Measurements from ENCODE around the gene PRKG1. TPM values are rescaled to one million over a fixed set of nuclear protein-coding genes. Genes with fewer than 3 reads are reported as not detected.

The PRKG1 gene
- total RNA-seq, 1 experiment from 2014 or later = 10.4 TPM

- no peaks in the 10 kb centered on the region for H3K27me3 Mint-ChIP-seq (ENCODE audit: low read depth)
- peaks cover 3% of the 10 kb centered on the region in 2 experiments; a peak in 1 of 5 replicates for H3K9me3 Mint-ChIP-seq
- Histone ChIP-seq H4K5ac (ENCODE audit: insufficient read length, low read depth, low read length) (no peak overlapping the region), H3K4me2 (ENCODE audit: insufficient read depth, insufficient read length, low read length) (no peak overlapping the region), H2BK15ac (ENCODE audit: low read depth, low read length) (no peak overlapping the region), H3T11ph (ENCODE audit: low read length) (no peak overlapping the region), H3K18ac (ENCODE audit: insufficient read length, low read depth, low read length) (no peak overlapping the region), H3K9me3 (ENCODE audit: control insufficient read depth, low read depth, low read length) (no peaks in the 10 kb centered on the region), H3K9ac (ENCODE audit: extremely low read depth, insufficient read length, low read length) (no peak overlapping the region), H2BK20ac (ENCODE audit: low read depth, low read length, poor library complexity, severe bottlenecking) (no peak overlapping the region), H3K27me3 (ENCODE audit: insufficient read depth, low read length) (no peaks in the 10 kb centered on the region), H4K91ac (ENCODE audit: insufficient read length, low read depth, low read length) (no peak overlapping the region), H2BK5ac (ENCODE audit: insufficient read length, low read length) (no peak overlapping the region), H4K20me1 (ENCODE audit: control insufficient read depth, insufficient read depth, insufficient read length) (no peaks in the 10 kb centered on the region), H4K8ac (replicated peaks; ENCODE audit: insufficient read length, low read depth, low read length) (no peak overlapping the region), H2AFZ (ENCODE audit: low read length) (no peak overlapping the region), H3K23me2 (ENCODE audit: insufficient read length, low read depth, low read length, poor library complexity, severe bottlenecking) (no peaks in the 10 kb centered on the region), H2AK5ac (ENCODE audit: insufficient read length, low read length) (no peak overlapping the region), H2BK12ac (ENCODE audit: insufficient read length, low read depth, low read length) (no peak overlapping the region), H3K79me2 (ENCODE audit: insufficient read depth, low read length) (no peaks in the 10 kb centered on the region), H3K4ac (ENCODE audit: low read depth, low read length) (no peak overlapping the region), H3K79me1 (ENCODE audit: insufficient read depth, low read depth, low read length, poor library complexity, severe bottlenecking) (no peaks in the 10 kb centered on the region), H3K23ac (ENCODE audit: insufficient read length, low read depth, low read length) (no peak overlapping the region), H2BK120ac (ENCODE audit: low read depth, low read length, poor library complexity, severe bottlenecking) (no peak overlapping the region), H3K27ac (ENCODE audit: insufficient read length, low read depth, low read length) (no peak overlapping the region), H3K14ac (ENCODE audit: insufficient read depth, low read length) (no peak overlapping the region), H3K4me1 (ENCODE audit: insufficient read depth, low read length) (no peaks in the 10 kb centered on the region), H3K56ac (ENCODE audit: insufficient read length, low read depth, low read length) (no peak overlapping the region)
- no peak for DNase-seq
- H3K4me1 Mint-ChIP-seq = peaks cover 0 to 5% of the 10 kb centered on the region in 2 experiments; a peak in 1 of 4 replicates
- no peak for TF ChIP-seq CTCF (conservative IDR thresholded peaks at IDR 0.05)
- H3K4me3 Mint-ChIP-seq = no peak overlapping the region
- no peak overlapping the region for H3K27ac Mint-ChIP-seq
- no peaks in the 10 kb centered on the region for H3K36me3 Mint-ChIP-seq (ENCODE audit: insufficient read depth in 1 of 3, low read depth in 3 of 3)
- WGBS (ENCODE audit: extremely low coverage, insufficient read length, low lambda C conversion rate) = no CpG with 5 or more reads among the region's 3 CpGs
Measured at GRCh38 chr10:51788273-51788672, 714.0 kb downstream of the PRKG1 start.

Data from H9 (cell line).